Measurements from ENCODE around the gene CFHR2.

GRCh38 chr1:196951711-196952394 lies 8.3 kb downstream of the CFHR2 start:
- TF ChIP-seq POLR2A (IDR thresholded peaks at IDR 0.05; ENCODE audit: low read depth, low read length) (no peak), POLR2AphosphoS5 (IDR thresholded peaks at IDR 0.05; ENCODE audit: low read depth, low read length) (no peak), TAF1 (IDR thresholded peaks at IDR 0.05; ENCODE audit: borderline replicate concordance, low read depth, low read length) (no peak)

Measured in GM12892 (cell line).